ENCODE data around the gene CC2D2B. TPM values are rescaled to one million over a fixed set of nuclear protein-coding genes. Genes with fewer than 3 reads are reported as not detected.

CC2D2B gene
- total and polyA plus RNA-seq, 2 experiments from 2014 or later, result 0.24 to 0.92 TPM

DNA sequence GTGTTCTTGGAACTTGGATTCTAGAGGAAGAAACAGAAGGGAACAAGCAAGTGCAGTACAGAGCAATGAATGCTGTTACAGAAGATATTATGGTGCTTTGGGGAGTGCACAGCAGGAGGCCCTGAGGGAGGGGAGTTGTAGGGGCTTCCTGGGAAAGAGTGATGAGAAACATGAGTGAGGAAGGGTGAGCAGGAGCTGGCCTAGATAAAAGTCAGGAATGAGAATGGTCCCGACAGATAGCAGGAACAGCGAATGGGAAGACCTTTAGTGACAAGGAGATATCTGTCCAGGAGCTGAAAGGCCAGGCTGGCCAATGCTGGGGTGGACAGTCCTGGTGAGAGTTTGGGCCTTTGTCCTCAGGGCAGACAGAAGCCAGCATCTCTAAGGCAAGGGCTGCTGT is 115.0 kb downstream of the CC2D2B start (continued):
- TF ChIP-seq, protein P1, sequence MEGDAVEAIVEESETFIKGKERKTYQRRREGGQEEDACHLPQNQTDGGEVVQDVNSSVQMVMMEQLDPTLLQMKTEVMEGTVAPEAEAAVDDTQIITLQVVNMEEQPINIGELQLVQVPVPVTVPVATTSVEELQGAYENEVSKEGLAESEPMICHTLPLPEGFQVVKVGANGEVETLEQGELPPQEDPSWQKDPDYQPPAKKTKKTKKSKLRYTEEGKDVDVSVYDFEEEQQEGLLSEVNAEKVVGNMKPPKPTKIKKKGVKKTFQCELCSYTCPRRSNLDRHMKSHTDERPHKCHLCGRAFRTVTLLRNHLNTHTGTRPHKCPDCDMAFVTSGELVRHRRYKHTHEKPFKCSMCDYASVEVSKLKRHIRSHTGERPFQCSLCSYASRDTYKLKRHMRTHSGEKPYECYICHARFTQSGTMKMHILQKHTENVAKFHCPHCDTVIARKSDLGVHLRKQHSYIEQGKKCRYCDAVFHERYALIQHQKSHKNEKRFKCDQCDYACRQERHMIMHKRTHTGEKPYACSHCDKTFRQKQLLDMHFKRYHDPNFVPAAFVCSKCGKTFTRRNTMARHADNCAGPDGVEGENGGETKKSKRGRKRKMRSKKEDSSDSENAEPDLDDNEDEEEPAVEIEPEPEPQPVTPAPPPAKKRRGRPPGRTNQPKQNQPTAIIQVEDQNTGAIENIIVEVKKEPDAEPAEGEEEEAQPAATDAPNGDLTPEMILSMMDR (conservative IDR thresholded peaks at IDR 0.05; ENCODE audit: low read depth in 2 of 2), result no peak

DNA sequence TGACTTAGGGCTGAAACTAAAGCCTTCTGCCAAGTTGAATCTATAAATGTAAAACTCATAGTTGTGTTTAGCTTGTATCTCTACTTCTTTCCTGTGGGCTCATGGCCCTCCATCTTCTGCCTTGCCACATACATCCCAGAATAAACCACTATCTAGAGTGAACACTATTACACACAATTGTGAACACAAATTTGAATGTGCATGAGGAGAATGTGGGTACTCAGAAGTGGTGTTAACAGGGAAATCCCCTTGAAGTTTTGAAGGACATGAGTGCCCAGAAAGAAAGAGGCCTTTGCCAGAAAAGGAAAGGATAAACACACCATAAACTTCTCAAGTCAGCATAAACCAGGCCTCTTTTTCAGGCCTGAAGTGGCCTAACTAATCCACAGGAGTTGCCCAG is 115.4 kb downstream of the CC2D2B start:
- H3K4me2 ChIP-seq, result no peak overlapping the region
- no peaks in the 10 kb centered on the region for H4K20me1 ChIP-seq (replicated peaks; ENCODE audit: insufficient read depth)
- H2AFZ ChIP-seq, result no peak overlapping the region
- TF ChIP-seq EZH2 (IDR thresholded peaks at IDR 0.05; ENCODE audit: low read depth, unreplicated experiment), result no peak
- no peaks in the 10 kb centered on the region for H3K9me2 ChIP-seq (ENCODE audit: insufficient read depth)
- no peaks in the 10 kb centered on the region for H3F3A ChIP-seq (replicated peaks; ENCODE audit: low read depth)
- H3K4me1 ChIP-seq (ENCODE audit: insufficient read depth), result no peaks in the 10 kb centered on the region
- no peaks in the 10 kb centered on the region for H3K36me3 ChIP-seq (ENCODE audit: insufficient read depth)
- H3K4me3 ChIP-seq, result no peak overlapping the region
- H3K9me3 Mint-ChIP-seq, result no peaks in the 10 kb centered on the region
- ATAC-seq (no peak), DNase-seq (ENCODE audit: low spot score) (no peak)
- no peaks in the 10 kb centered on the region for H3K4me1 Mint-ChIP-seq
- H3K4me3 Mint-ChIP-seq, result no peak overlapping the region
- H3K27me3 ChIP-seq (ENCODE audit: insufficient read depth), result no peaks in the 10 kb centered on the region
- peaks cover 4% of the 10 kb centered on the region for H3K27me3 Mint-ChIP-seq (ENCODE audit: insufficient read depth, low read depth, poor library complexity)
- H3K27ac Mint-ChIP-seq, result no peak overlapping the region
- no peaks in the 10 kb centered on the region for H3K79me2 ChIP-seq (replicated peaks; ENCODE audit: insufficient read depth)
- no peaks in the 10 kb centered on the region for H3K36me3 Mint-ChIP-seq (ENCODE audit: low read depth)
- no peak overlapping the region for H3K27ac ChIP-seq (ENCODE audit: low read depth)

DNA sequence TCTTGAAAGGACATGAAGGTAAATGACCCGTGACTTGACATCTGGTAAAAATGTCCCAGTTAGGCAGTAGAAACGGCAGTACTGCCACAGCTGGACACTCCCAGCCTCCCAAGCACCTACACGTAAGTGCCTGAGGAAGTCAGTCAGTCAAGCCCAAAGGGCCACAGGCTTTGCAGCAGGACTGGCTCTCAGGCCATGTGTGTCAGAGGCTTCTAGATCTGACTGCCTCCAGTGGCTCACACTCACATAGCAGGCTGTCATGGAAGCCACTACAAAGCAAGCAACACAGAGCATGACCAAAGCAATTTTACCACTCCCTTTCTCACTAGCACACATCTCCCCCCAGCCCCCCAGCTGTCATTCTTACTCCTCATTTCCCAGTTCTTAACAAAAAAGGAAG is 117.8 kb downstream of the CC2D2B start:
- H3K9me3 Mint-ChIP-seq, result no peaks in the 10 kb centered on the region
- no peaks in the 10 kb centered on the region for H4K20me1 ChIP-seq (replicated peaks; ENCODE audit: insufficient read depth)
- ATAC-seq (peak; percentile 100), DNase-seq (ENCODE audit: low spot score) (peak; percentile 64)
- no peak overlapping the region for H3K4me3 ChIP-seq
- no peak for TF ChIP-seq ZNF331 (CRISPR knock-in tag; IDR thresholded peaks at IDR 0.05; ENCODE audit: low read depth)
- TF ChIP-seq, protein P1 (conservative IDR thresholded peaks at IDR 0.05; ENCODE audit: low read depth in 2 of 2), result peak; percentile 37 to 38
- no peak for TF ChIP-seq JUNB (IDR thresholded peaks at IDR 0.05; ENCODE audit: unreplicated experiment)
- no peak for TF ChIP-seq CREB1 (CRISPR knock-in tag; IDR thresholded peaks at IDR 0.05; ENCODE audit: low read depth)
- no peak for TF ChIP-seq POLR2AphosphoS5 (IDR thresholded peaks at IDR 0.05; ENCODE audit: low read depth)
- H3K27me3 ChIP-seq (ENCODE audit: insufficient read depth), result no peaks in the 10 kb centered on the region
- H3K36me3 Mint-ChIP-seq (ENCODE audit: low read depth), result no peaks in the 10 kb centered on the region
- no peak overlapping the region for H3K27ac ChIP-seq (ENCODE audit: low read depth)
- no peaks in the 10 kb centered on the region for H3F3A ChIP-seq (replicated peaks; ENCODE audit: low read depth)
- H3K36me3 ChIP-seq (ENCODE audit: insufficient read depth), result no peaks in the 10 kb centered on the region
- H3K4me1 ChIP-seq (ENCODE audit: insufficient read depth), result no peaks in the 10 kb centered on the region
- no peak overlapping the region for H3K4me3 Mint-ChIP-seq
- no peaks in the 10 kb centered on the region for H3K4me1 Mint-ChIP-seq
- no peaks in the 10 kb centered on the region for H3K9me2 ChIP-seq (ENCODE audit: insufficient read depth)
- 0 out of 2 replicates have a peak overlapping the region, but pooled peaks have one; percentile 7 for H2AFZ ChIP-seq
- no peaks in the 10 kb centered on the region for H3K79me2 ChIP-seq (replicated peaks; ENCODE audit: insufficient read depth)
- no peak overlapping the region; the same call in 1 of the 2 replicates for H3K27ac Mint-ChIP-seq
- H3K27me3 Mint-ChIP-seq (ENCODE audit: insufficient read depth, low read depth, poor library complexity), result peaks cover 2% of the 10 kb centered on the region
- H3K4me2 ChIP-seq, result no peak overlapping the region

All from GM23338 (cell line).